Prostate gland (tissue), 2 donors: Measurements from ENCODE around the gene SCIN. TPM values are rescaled to one million over a fixed set of nuclear protein-coding genes. Genes with fewer than 3 reads are reported as not detected.

Source experiments
- DNase-seq: peaks from one replicate; pipeline ENCODE4 v3.0.0-alpha.2; 2019; ENCODE audit warnings: low spot score
- H3K27ac ChIP-seq, 2 donors: fragments of 200-600 bp; sonication (generic); 2 replicates each; pipeline ENCODE4 v1.5.1; 2017 to 2019
- H3K27me3 ChIP-seq: fragments of 200-600 bp; sonication (generic); replicated peaks from 2 replicates; pipeline ENCODE4 v1.5.1; 2019; ENCODE audit not compliant: insufficient read depth
- H3K36me3 ChIP-seq, 2 donors: fragments of 200-600 bp; sonication (generic); 1 replicate in 1 of 2; 2 replicates in 1 of 2; pipeline versions ENCODE4 v1.5.1 to v1.8.1; 2017 to 2019
- H3K4me1 ChIP-seq: fragments of 200-600 bp; sonication (generic); replicated peaks from 2 replicates; pipeline ENCODE4 v1.5.1; 2019
- H3K4me3 ChIP-seq, 2 donors: fragments of 200-600 bp; sonication (generic); 2 replicates each; pipeline ENCODE4 v1.5.1; 2017 to 2019
- H3K9me3 ChIP-seq: fragments of 200-600 bp; sonication (generic); 2 replicates; pipeline ENCODE4 v1.5.1; 2017
- CTCF ChIP-seq, 4 experiments: fragments of 200-600 bp in 2 of 4; fragments of 450-650 bp in 2 of 4; sonication (generic) in 2 of 4; IDR thresholded peaks; 1 replicate in 3 of 4; 2 replicates in 1 of 4; pipeline ENCODE4 v1.5.1; 2016 to 2019; ENCODE audit warnings: antibody characterized with exemption in 4 of 4, mild to moderate bottlenecking in 2 of 4, moderate library complexity in 2 of 4
- POLR2A ChIP-seq: fragments of 450-650 bp; IDR thresholded peaks from one replicate; pipeline ENCODE4 v1.6.1; 2016; ENCODE audit warnings: antibody characterized with exemption, mild to moderate bottlenecking
- POLR2AphosphoS5 ChIP-seq: sonication (generic); formaldehyde crosslinking; IDR thresholded peaks from one replicate; pipeline ENCODE4 v1.6.1; 2017; ENCODE audit warnings: antibody characterized with exemption
- WGBS: methylation state at CpG from one replicate; pipeline ENCODE4 v1.1.5; 2018; 5-methylcytosine and 5-hydroxymethylcytosine counted together
- intact Hi-C: fragments of 100-400 bp; cut with DNase I; formaldehyde crosslinking; loops from one replicate; pipeline ENCODE4 v1.14.2; 2022
- total RNA-seq, 2 donors: library from RNA; depleted of rRNA; stranded (reverse); fragments of >200 nt; gene quantifications; one replicate each; pipeline ENCODE4 v1.1.0, GENCODE V29; 2016

The SCIN gene
- total RNA-seq, 2 donors from 2014 or later = 7.6 to 12.2 TPM

GRCh38 chr7:12594122-12594897 lies 23.8 kb downstream of the SCIN start:
- TF ChIP-seq POLR2AphosphoS5 = no peak
- H3K4me1 ChIP-seq = no peaks in the 10 kb centered on the region
- intact Hi-C loops = no loop called here
- no peaks in the 10 kb centered on the region for H3K9me3 ChIP-seq
- no peak for DNase-seq
- WGBS = 95% methylated on average over 24 of the region's 24 CpGs
- H3K27ac ChIP-seq = no peak overlapping the region
- no peaks in the 10 kb centered on the region for H3K36me3 ChIP-seq
- H3K27me3 ChIP-seq = no peaks in the 10 kb centered on the region
- H3K4me3 ChIP-seq = no peak overlapping the region

GRCh38 chr7:12595148-12595547 lies 24.6 kb downstream of the SCIN start:
- H3K9me3 ChIP-seq = no peaks in the 10 kb centered on the region
- no peak overlapping the region for H3K4me3 ChIP-seq
- 77% methylated on average over 7 of the region's 7 CpGs for WGBS
- H3K36me3 ChIP-seq = no peaks in the 10 kb centered on the region
- intact Hi-C loops = no loop called here
- H3K27ac ChIP-seq = no peak overlapping the region
- no peak for TF ChIP-seq POLR2A
- TF ChIP-seq POLR2AphosphoS5 = no peak
- TF ChIP-seq CTCF (IDR thresholded peaks at IDR 0.05) = no peak
- H3K4me1 ChIP-seq = no peaks in the 10 kb centered on the region
- no peaks in the 10 kb centered on the region for H3K27me3 ChIP-seq
- no peak for DNase-seq

- DNase-seq = no peak
- Histone ChIP-seq H3K9me3 (no peaks in the 10 kb centered on the region), H3K27ac (no peak overlapping the region), H3K4me3 (no peak overlapping the region), H3K27me3 (no peaks in the 10 kb centered on the region), H3K4me1 (no peaks in the 10 kb centered on the region), H3K36me3 (no peaks in the 10 kb centered on the region)
- no peak for TF ChIP-seq CTCF (IDR thresholded peaks at IDR 0.05)
- TF ChIP-seq POLR2AphosphoS5 = no peak
- no peak for TF ChIP-seq POLR2A
- WGBS = 76% methylated on average over 7 of the region's 7 CpGs
- intact Hi-C loops = no loop called here
Measured at GRCh38 chr7:12596225-12596790, 25.8 kb downstream of the SCIN start.

- TF ChIP-seq CTCF (IDR thresholded peaks at IDR 0.05) (no peak), POLR2A (no peak), POLR2AphosphoS5 (no peak)
- intact Hi-C loops = no loop called here
- WGBS = 92% methylated on average over 1 of the region's 1 CpG
Measured at GRCh38 chr7:12601302-12601869, 30.9 kb downstream of the SCIN start.

GRCh38 chr7:12607134-12607533 lies 36.6 kb downstream of the SCIN start:
- TF ChIP-seq CTCF (IDR thresholded peaks at IDR 0.05) = no peak
- no peak for TF ChIP-seq POLR2A
- TF ChIP-seq POLR2AphosphoS5 = no peak
- no peaks in the 10 kb centered on the region for H3K4me1 ChIP-seq
- no peaks in the 10 kb centered on the region for H3K36me3 ChIP-seq
- DNase-seq = no peak
- H3K4me3 ChIP-seq = no peak overlapping the region
- intact Hi-C loops = no loop called here
- WGBS = 93% methylated on average over 1 of the region's 1 CpG
- H3K27ac ChIP-seq = no peak overlapping the region
- no peaks in the 10 kb centered on the region for H3K9me3 ChIP-seq
- no peaks in the 10 kb centered on the region for H3K27me3 ChIP-seq

More at GRCh38 chr7:12601302-12601869, 30.9 kb downstream of the SCIN start:
- Histone ChIP-seq H3K27me3 (no peaks in the 10 kb centered on the region), H3K4me3 (no peak overlapping the region), H3K4me1 (no peaks in the 10 kb centered on the region), H3K36me3 (no peaks in the 10 kb centered on the region), H3K9me3 (no peaks in the 10 kb centered on the region), H3K27ac (no peak overlapping the region)
- no peak for DNase-seq
